Stimulated activated CD8-positive, alpha-beta memory T cell treated with anti-CD3 and anti-CD28 coated beads, Interleukin-15, amount 100 ng/mL, for 4 hours (primary cell): ENCODE data around the gene KL.

ENCODE experiments used
- DNase-seq, 2 donors: peaks; one replicate each; pipeline ENCODE4 v3.0.0-alpha.2; 2020; ENCODE audit warnings: low read depth in 2 of 2

Gene KL

GRCh38 chr13:33037673-33038072, 21.4 kb downstream of the KL start:
- DNase-seq, result no peak

- DNase-seq, result no peak
Observed at GRCh38 chr13:33040090-33040489, 23.9 kb downstream of the KL start.

GRCh38 chr13:33045851-33046592, 29.8 kb downstream of the KL start:
- no peak for DNase-seq

- no peak for DNase-seq
Observed at GRCh38 chr13:33050161-33050560, 33.9 kb downstream of the KL start.

GRCh38 chr13:33051632-33052031, 35.4 kb downstream of the KL start:
- DNase-seq, result no peak

GRCh38 chr13:33052506-33053280, 36.5 kb downstream of the KL start:
- DNase-seq, result no peak

- no peak for DNase-seq
Observed at GRCh38 chr13:33053397-33054066, 37.3 kb downstream of the KL start.

GRCh38 chr13:33057019-33057780, 41.0 kb downstream of the KL start:
- no peak for DNase-seq

GRCh38 chr13:33058776-33059327, 42.6 kb downstream of the KL start:
- no peak for DNase-seq

- no peak for DNase-seq
Observed at GRCh38 chr13:33060815-33061214, 44.6 kb downstream of the KL start.

- DNase-seq, result no peak
Observed at GRCh38 chr13:33066329-33066728, 50.1 kb downstream of the KL start.

GRCh38 chr13:33069365-33069764, 53.1 kb downstream of the KL start:
- DNase-seq, result no peak

GRCh38 chr13:33070713-33071112, 54.5 kb downstream of the KL start:
- DNase-seq, result no peak

- no peak for DNase-seq
Observed at GRCh38 chr13:33072282-33072681, 56.1 kb downstream of the KL start.

- no peak for DNase-seq
Observed at GRCh38 chr13:33072759-33073158, 56.5 kb downstream of the KL start.

GRCh38 chr13:33073338-33073737, 57.1 kb downstream of the KL start:
- DNase-seq, result no peak

- DNase-seq, result no peak
Observed at GRCh38 chr13:33076001-33076992, 60.1 kb downstream of the KL start.

GRCh38 chr13:33078263-33078662, 62.0 kb downstream of the KL start:
- DNase-seq, result no peak

- no peak for DNase-seq
Observed at GRCh38 chr13:33079960-33080359, 63.7 kb downstream of the KL start.

- DNase-seq, result no peak
Observed at GRCh38 chr13:33080972-33081590, 64.9 kb downstream of the KL start.
